ENCODE data around the gene ZNRF2. TPM values are rescaled to one million over a fixed set of nuclear protein-coding genes. Genes with fewer than 3 reads are reported as not detected.
A peak's percentile ranks its signal among the peaks of the same experiment; 100 is the strongest.
"Not testable (repeated sequence)": the region's sequence is repeated elsewhere in the genome, so short reads cannot be mapped to it uniquely, and the experiment has no call there.

Gene ZNRF2
- total and polyA plus RNA-seq, 2 of the 13 experiments (the other 11 are each of a cell fraction or from before 2014, with no cell fraction given): 3.5 to 7.7 TPM

DNA sequence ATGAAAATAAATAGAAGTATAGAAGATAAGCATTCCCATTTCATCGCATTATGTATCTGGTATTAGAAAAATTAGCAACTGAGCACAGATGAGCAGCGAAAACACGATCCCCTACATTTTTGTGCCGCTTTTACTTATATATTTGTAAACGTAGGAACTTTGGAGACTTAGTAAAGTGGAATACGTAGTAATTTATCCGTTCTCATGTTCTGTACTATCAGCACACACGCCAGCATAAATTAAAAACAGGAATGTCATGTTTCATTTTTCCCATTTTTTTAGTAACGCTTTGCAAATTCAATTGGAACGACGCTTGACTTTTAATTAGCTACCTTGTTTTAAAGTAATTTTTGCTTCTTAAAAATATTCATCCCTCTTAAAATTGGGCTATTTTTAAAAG lies 2.4 kb downstream of the ZNRF2 start:
- intact Hi-C loops (cut with micrococcal nuclease; ENCODE audit: unreplicated experiment): loop anchor here (10.0 kb wide), 1 partner anchor 58 kb away; no protein-coding TSS in a partner anchor
- CTCF ChIA-PET (ENCODE audit: low intra/inter-chr PET ratio, low total read pairs): no interaction called here
- BruUV-seq (replicated peaks): TSS peak; percentile 60
- in situ Hi-C loops (cut with HindIII; ENCODE audit: extremely low pct_ligation_motif_present, low pct_unique_long_range_greater_than_20kb): loop anchor here (10.0 kb wide), 1 partner anchor 122 kb away; no protein-coding TSS in a partner anchor
- no peak overlapping the region for H3K27ac ChIP-seq (ENCODE audit: extremely low read length, insufficient read depth, low read length)
- POLR2A ChIA-PET: no interaction called here
- 2% methylated on average over 11 of the region's 11 CpGs for WGBS (ENCODE audit: low lambda C conversion rate)
- H3K9ac ChIP-seq (ENCODE audit: insufficient read depth, low read depth, low read length): peak overlapping the region; percentile 87
- H2AFZ ChIP-seq (ENCODE audit: low read length): no peak overlapping the region
- H3K27me3 ChIP-seq (ENCODE audit: control insufficient read depth in 1 of 2, insufficient read depth in 2 of 2, low read length in 2 of 2): no peaks in the 10 kb centered on the region
- DNase-seq (ENCODE audit: low spot score) (no peak), ATAC-seq (no peak), FAIRE-seq (no peak)
- H3K79me2 ChIP-seq (ENCODE audit: insufficient read depth, low read length): peaks cover 57% of the 10 kb centered on the region
- no peaks in the 10 kb centered on the region for H3K36me3 ChIP-seq (replicated peaks in 1 of 2; ENCODE audit: control insufficient read depth in 1 of 2, insufficient read depth in 2 of 2, low read length in 2 of 2)
- H3K4me1 ChIP-seq (ENCODE audit: insufficient read depth, low read length): peaks cover 61% of the 10 kb centered on the region
- peak overlapping the region; percentile 82 to 88 (median 87); a peak in 5 of 6 replicates for H3K4me3 ChIP-seq (replicated peaks in 1 of 3; ENCODE audit: insufficient read depth in 1 of 3, low read depth in 2 of 3, low read length in 3 of 3)
- peak overlapping the region; percentile 72 for H3K4me2 ChIP-seq (ENCODE audit: low read depth, low read length)
- no peaks in the 10 kb centered on the region for H4K20me1 ChIP-seq (ENCODE audit: insufficient read depth, low read length)
- H3K9me3 ChIP-seq (ENCODE audit: low read length): no peaks in the 10 kb centered on the region
- no peak for TF ChIP-seq ZNF33A (CRISPR knock-in tag; IDR thresholded peaks at IDR 0.05; ENCODE audit: borderline replicate concordance)
- TF ChIP-seq ZNF567 (CRISPR knock-in tag; IDR thresholded peaks at IDR 0.05; ENCODE audit: borderline replicate concordance): no peak
- TF ChIP-seq SIX1 (CRISPR knock-in tag; IDR thresholded peaks at IDR 0.05; ENCODE audit: borderline replicate concordance): no peak
- TF ChIP-seq NRL (CRISPR knock-in tag; IDR thresholded peaks at IDR 0.05; ENCODE audit: borderline replicate concordance): no peak
- no peak for TF ChIP-seq STAT5B (CRISPR knock-in tag; IDR thresholded peaks at IDR 0.05)
- no peak for TF ChIP-seq SRSF9 (IDR thresholded peaks at IDR 0.05; ENCODE audit: borderline replicate concordance, insufficient read depth, low read depth, low read length, poor library complexity, severe bottlenecking)
- TF ChIP-seq ZNF317 (CRISPR knock-in tag; IDR thresholded peaks at IDR 0.05): no peak
- no peak for TF ChIP-seq NCOA2 (CRISPR knock-in tag; IDR thresholded peaks at IDR 0.05)
- TF ChIP-seq, protein P1, sequence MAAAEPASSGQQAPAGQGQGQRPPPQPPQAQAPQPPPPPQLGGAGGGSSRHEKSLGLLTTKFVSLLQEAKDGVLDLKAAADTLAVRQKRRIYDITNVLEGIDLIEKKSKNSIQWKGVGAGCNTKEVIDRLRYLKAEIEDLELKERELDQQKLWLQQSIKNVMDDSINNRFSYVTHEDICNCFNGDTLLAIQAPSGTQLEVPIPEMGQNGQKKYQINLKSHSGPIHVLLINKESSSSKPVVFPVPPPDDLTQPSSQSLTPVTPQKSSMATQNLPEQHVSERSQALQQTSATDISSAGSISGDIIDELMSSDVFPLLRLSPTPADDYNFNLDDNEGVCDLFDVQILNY (CRISPR knock-in tag; conservative IDR thresholded peaks at IDR 0.05): no peak
- TF ChIP-seq DR1 (CRISPR knock-in tag; IDR thresholded peaks at IDR 0.05): no peak
- no peak for TF ChIP-seq ZNF550 (CRISPR knock-in tag; IDR thresholded peaks at IDR 0.05; ENCODE audit: borderline replicate concordance)
- no peak for TF ChIP-seq EZH2 (conservative IDR thresholded peaks at IDR 0.05; ENCODE audit: low read depth, low read length)
- TF ChIP-seq ZZZ3 (CRISPR knock-in tag; IDR thresholded peaks at IDR 0.05; ENCODE audit: borderline replicate concordance): no peak
- TF ChIP-seq ZNF20 (CRISPR knock-in tag; IDR thresholded peaks at IDR 0.05): no peak

DNA sequence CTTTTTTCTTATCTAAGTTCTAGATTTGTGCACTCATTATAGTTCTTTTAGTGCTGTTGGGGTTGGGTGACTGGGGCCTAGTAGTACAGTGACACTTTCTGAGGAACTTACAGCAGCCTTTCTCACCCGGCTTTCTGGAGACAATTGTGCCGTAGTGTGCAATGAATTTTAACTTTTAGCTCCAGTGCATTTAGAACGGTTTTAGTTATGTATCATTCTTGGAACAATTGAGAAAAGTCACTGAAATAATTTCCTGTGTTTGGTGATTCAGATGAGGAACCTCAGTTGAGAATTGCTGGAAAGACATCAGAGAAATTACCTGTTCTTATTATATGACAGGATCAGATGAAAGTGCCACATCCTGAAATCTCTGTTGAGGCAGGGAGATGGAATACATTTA lies 3.2 kb downstream of the ZNRF2 start:
- H2AFZ ChIP-seq (ENCODE audit: low read length); POLR2A ChIA-PET; BruUV-seq (replicated peaks); FAIRE-seq; H3K36me3 ChIP-seq (replicated peaks in 1 of 2; ENCODE audit: control insufficient read depth in 1 of 2, insufficient read depth in 2 of 2, low read length in 2 of 2); H3K27ac ChIP-seq (ENCODE audit: extremely low read length, insufficient read depth, low read length); H3K27me3 ChIP-seq (ENCODE audit: control insufficient read depth in 1 of 2, insufficient read depth in 2 of 2, low read length in 2 of 2); H3K9me3 ChIP-seq (ENCODE audit: low read length); H4K20me1 ChIP-seq (ENCODE audit: insufficient read depth, low read length); CTCF ChIA-PET (ENCODE audit: low intra/inter-chr PET ratio, low total read pairs); DNase-seq (ENCODE audit: low spot score); ATAC-seq: not testable (repeated sequence)
- H3K4me2 ChIP-seq (ENCODE audit: low read depth, low read length): peak overlapping the region; percentile 72
- peak overlapping the region; percentile 58; the same call in 1 of the 2 replicates for H3K9ac ChIP-seq (ENCODE audit: insufficient read depth, low read depth, low read length)
- in situ Hi-C loops (cut with HindIII; ENCODE audit: extremely low pct_ligation_motif_present, low pct_unique_long_range_greater_than_20kb) (loop anchor here (10.0 kb wide), 1 partner anchor 123 kb away; no protein-coding TSS in a partner anchor), intact Hi-C loops (cut with micrococcal nuclease; ENCODE audit: unreplicated experiment) (loop anchor here (10.0 kb wide), 1 partner anchor 57 kb away; no protein-coding TSS in a partner anchor)
- H3K79me2 ChIP-seq (ENCODE audit: insufficient read depth, low read length): peaks cover 60% of the 10 kb centered on the region
- H3K4me3 ChIP-seq (replicated peaks in 1 of 3; ENCODE audit: insufficient read depth in 1 of 3, low read depth in 2 of 3, low read length in 3 of 3): peak overlapping the region; percentile 8 to 50 (median 26); a peak in 4 of 6 replicates
- H3K4me1 ChIP-seq (ENCODE audit: insufficient read depth, low read length): peaks cover 53% of the 10 kb centered on the region
- 17% methylated on average over 3 of the region's 3 CpGs for WGBS (ENCODE audit: low lambda C conversion rate)

Data from HepG2 (cell line).